ENCODE data around the gene MLX. TPM values are rescaled to one million over a fixed set of nuclear protein-coding genes. Genes with fewer than 3 reads are reported as not detected.
A peak's percentile ranks its signal among the peaks of the same experiment; 100 is the strongest.

The MLX gene
- total and polyA plus RNA-seq, 2 of the 8 experiments (the other 6 are each of a cell fraction or from before 2014, with no cell fraction given), result 27.0 to 27.5 TPM

GRCh38 chr17:42553866-42554249 is 13.0 kb upstream of the MLX start:
- Histone ChIP-seq H3K4me1 (replicated peaks in 1 of 4; ENCODE audit: control insufficient read depth in 3 of 4, insufficient read depth in 4 of 4, low read length in 3 of 4) (peaks cover 0 to 12% (median 7%) of the 10 kb centered on the region in 4 experiments; a peak in 6 of 7 replicates), H4K8ac (ENCODE audit: extremely low read depth, insufficient read depth, low read length) (peak overlapping the region; percentile 86; the same call in 1 of the 2 replicates), H3K79me1 (ENCODE audit: low read depth, low read length) (peaks cover 2% of the 10 kb centered on the region), H4K5ac (ENCODE audit: insufficient read length, low read depth, low read length) (peak overlapping the region; percentile 78), H3K4me3 (ENCODE audit: extremely low read depth in 1 of 4, insufficient read depth in 2 of 4, low read depth in 3 of 4, low read length in 4 of 4) (peak overlapping the region; percentile 61 to 84 (median 71)), H3K27ac (ENCODE audit: low read depth, low read length) (no peak overlapping the region), H3K36me3 (ENCODE audit: control insufficient read depth in 2 of 4, insufficient read depth in 4 of 4, low read length in 3 of 4) (no peaks in the 10 kb centered on the region), H2BK20ac (ENCODE audit: low read length) (no peak overlapping the region), H2BK15ac (ENCODE audit: low read length) (no peak overlapping the region), H3K4ac (replicated peaks; ENCODE audit: insufficient read length, low read depth, low read length) (no peak overlapping the region), H3K18ac (ENCODE audit: extremely low read depth, low read length) (peak overlapping the region; percentile 87), H2BK12ac (ENCODE audit: low read depth, low read length) (no peak overlapping the region), H3K27me3 (replicated peaks in 1 of 4; ENCODE audit: control insufficient read depth in 3 of 4, extremely low read depth in 1 of 4, insufficient read depth in 3 of 4, low read length in 3 of 4) (no peaks in the 10 kb centered on the region; a peak in 1 of 7 replicates), H2BK120ac (replicated peaks; ENCODE audit: low read depth, low read length) (no peak overlapping the region), H3K56ac (replicated peaks; ENCODE audit: insufficient read length, low read depth, low read length) (no peak overlapping the region), H3K23ac (ENCODE audit: insufficient read length) (no peak overlapping the region), H3K14ac (ENCODE audit: insufficient read length) (no peak overlapping the region), H2AFZ (ENCODE audit: low read length) (no peak overlapping the region), H3K9me3 (ENCODE audit: insufficient read depth in 2 of 2, low read depth in 1 of 2, low read length in 1 of 2) (no peaks in the 10 kb centered on the region), H4K91ac (replicated peaks; ENCODE audit: insufficient read length, low read length) (no peak overlapping the region), H3K79me2 (ENCODE audit: control insufficient read depth in 1 of 2, insufficient read depth in 2 of 2, low read length in 2 of 2) (no peaks in the 10 kb centered on the region; a peak in 1 of 4 replicates), H4K20me1 (replicated peaks in 1 of 2; ENCODE audit: control insufficient read depth in 1 of 2, insufficient read depth in 2 of 2, low read length in 2 of 2) (peaks cover 0 to 1% of the 10 kb centered on the region in 2 experiments), H2BK5ac (ENCODE audit: low read depth, low read length) (no peak overlapping the region), H3K9ac (replicated peaks in 1 of 4; ENCODE audit: extremely low read depth in 1 of 4, low read depth in 3 of 4, low read length in 3 of 4) (peak overlapping the region in 3 of 4 experiments; percentile 39 to 82 (median 76); a peak in 2 of 7 replicates), H3K4me2 (ENCODE audit: insufficient read depth in 1 of 2, low read depth in 2 of 2, low read length in 2 of 2) (peak overlapping the region; percentile 75 to 87), H3K23me2 (ENCODE audit: low read depth, low read length) (peaks cover 3% of the 10 kb centered on the region; the same call in 1 of the 2 replicates), H2AK5ac (ENCODE audit: low read depth, low read length) (no peak overlapping the region)
- ChIA-PET CTCF (ENCODE audit: partially characterized antibody) (interaction anchor here (1.1 to 3.1 kb wide), 6 partner anchors 11 to 122 kb away, joined by 3 to 15 read pairs (median 5); partner anchors contain the start of genes MLX and PSMC3IP), POLR2A (ENCODE audit: partially characterized antibody) (interaction anchor here (1.0 to 2.9 kb wide), 8 partner anchors 13 to 219 kb away, joined by 3 to 16 read pairs (median 4); partner anchors contain the start of genes MLX, NAGLU and VPS25)
- DNase-seq (ENCODE audit: low read depth in 1 of 2, low spot score in 2 of 2) (no peak), FAIRE-seq (no peak)
- WGBS, 2 experiments (ENCODE audit: extremely low coverage in 1 of 2, insufficient coverage in 1 of 2, insufficient read length in 1 of 2, insufficient replicate concordance in 2 of 2, low coverage in 1 of 2, low lambda C conversion rate in 2 of 2, missing lambda C conversion rate in 1 of 2), result 90% methylated on average over 11 of the region's 16 CpGs; no CpG with 5 or more reads in 1 of the 2 experiments
- TF ChIP-seq HDAC2 (IDR thresholded peaks at IDR 0.05; ENCODE audit: borderline replicate concordance in 1 of 2, low read depth in 2 of 2, low read length in 2 of 2) (peak in 1 of 2 experiments; percentile 81; a peak in 1 of 4 replicates), POU5F1 (IDR thresholded peaks at IDR 0.05; ENCODE audit: low read depth, low read length) (no peak), CTCF (IDR thresholded peaks at IDR 0.05; ENCODE audit: control extremely low read depth in 1 of 3, insufficient read depth in 1 of 3, low read depth in 1 of 3, low read length in 3 of 3) (no peak), KDM1A (IDR thresholded peaks at IDR 0.05; ENCODE audit: borderline replicate concordance, low read length) (peak; percentile 97), NRF1 (IDR thresholded peaks at IDR 0.05; ENCODE audit: low read depth, low read length) (no peak), USF2 (IDR thresholded peaks at IDR 0.05; ENCODE audit: low read length) (no peak), ASH2L (IDR thresholded peaks at IDR 0.05; ENCODE audit: low read length) (no peak)
- TF ChIP-seq, protein P1, sequence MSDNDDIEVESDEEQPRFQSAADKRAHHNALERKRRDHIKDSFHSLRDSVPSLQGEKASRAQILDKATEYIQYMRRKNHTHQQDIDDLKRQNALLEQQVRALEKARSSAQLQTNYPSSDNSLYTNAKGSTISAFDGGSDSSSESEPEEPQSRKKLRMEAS (IDR thresholded peaks at IDR 0.05), result peak; percentile 38; the same call in 1 of the 2 replicates
